ENCODE data around the gene C4orf46.

- no peak for TF ChIP-seq CTCF (IDR thresholded peaks at IDR 0.05)
- no peak for TF ChIP-seq ZFX (IDR thresholded peaks at IDR 0.05; ENCODE audit: borderline replicate concordance)
These were observed 1.9 kb upstream of the C4orf46 start for GRCh38 chr4:158673633-158674032.
